SK-N-SH (cell line): Measurements from ENCODE around the gene PPM1F. TPM values are rescaled to one million over a fixed set of nuclear protein-coding genes. Genes with fewer than 3 reads are reported as not detected.

Experiments used
- CHD2 ChIP-seq: fragments of 150-350 bp; IDR thresholded peaks from 2 replicates; pipeline ENCODE4 v1.6.1; 2018; ENCODE audit warnings: low read length; ENCODE audit not compliant: partially characterized antibody
- ELF1 ChIP-seq: IDR thresholded peaks from 2 replicates; pipeline ENCODE4 v1.4.0; 2012
- EZH2phosphoT487 ChIP-seq: fragments of 200-600 bp; sonication (generic); IDR thresholded peaks from 2 replicates; pipeline ENCODE4 v1.6.1; 2017; ENCODE audit warnings: low read depth, mixed run types, mild to moderate bottlenecking, antibody characterized with exemption, moderate library complexity, borderline replicate concordance
- FOXJ3 ChIP-seq: sonication (generic); formaldehyde crosslinking; IDR thresholded peaks from 2 replicates; pipeline ENCODE4 v1.5.1; 2020; ENCODE audit warnings: mild to moderate bottlenecking, missing genetic modification reagents
- GATA2 ChIP-seq: sonication (generic); formaldehyde crosslinking; IDR thresholded peaks from 2 replicates; pipeline ENCODE4 v1.5.0; 2020; ENCODE audit warnings: mild to moderate bottlenecking, missing genetic modification reagents
- IRF3 ChIP-seq: fragments of 150-350 bp; IDR thresholded peaks from 2 replicates; pipeline ENCODE4 v1.6.1; 2016; ENCODE audit warnings: mild to moderate bottlenecking, low read depth, low read length
- JUND ChIP-seq: IDR thresholded peaks from 2 replicates; pipeline ENCODE4 v1.4.0; 2012
- MEF2A ChIP-seq: IDR thresholded peaks from 2 replicates; pipeline ENCODE4 v1.4.0; 2012; ENCODE audit warnings: low read depth, borderline replicate concordance
- MXI1 ChIP-seq: IDR thresholded peaks from 2 replicates; pipeline ENCODE4 v1.6.1; 2012; ENCODE audit warnings: mild to moderate bottlenecking, low read depth, low read length, improper control_type of control experiment
- NFIC ChIP-seq: IDR thresholded peaks from 2 replicates; pipeline ENCODE4 v1.4.0; 2012; ENCODE audit warnings: borderline replicate concordance
- NRF1 ChIP-seq: IDR thresholded peaks from 2 replicates; pipeline ENCODE4 v1.6.1; 2012; ENCODE audit warnings: low read depth, mild to moderate bottlenecking, low read length
- PBX3 ChIP-seq: IDR thresholded peaks from 2 replicates; pipeline ENCODE4; 2012
- POLR2AphosphoS5 ChIP-seq: IDR thresholded peaks from 2 replicates; pipeline ENCODE4 v1.6.1; 2012; ENCODE audit warnings: low read depth, low read length
- RCOR1 ChIP-seq: fragments of 150-350 bp; IDR thresholded peaks from 2 replicates; pipeline ENCODE4 v1.6.1; 2017; ENCODE audit warnings: antibody characterized with exemption, low read length
- RFX5 ChIP-seq: IDR thresholded peaks from 2 replicates; pipeline ENCODE4 v1.6.1; 2012; ENCODE audit warnings: mild to moderate bottlenecking, improper control_type of control experiment, low read length
- RXRA ChIP-seq: IDR thresholded peaks from 2 replicates; pipeline ENCODE4 v1.4.0; 2012; ENCODE audit warnings: low read depth, mild to moderate bottlenecking, borderline replicate concordance
- SIN3A ChIP-seq: IDR thresholded peaks from 2 replicates; pipeline ENCODE4 v1.6.1; 2012; ENCODE audit warnings: low read depth, mild to moderate bottlenecking, low read length, moderate library complexity, borderline replicate concordance
- TCF12 ChIP-seq: IDR thresholded peaks from 2 replicates; pipeline ENCODE4 v1.4.0; 2012
- TEAD4 ChIP-seq: IDR thresholded peaks from 2 replicates; pipeline ENCODE4 v1.4.0; 2012; ENCODE audit warnings: mild to moderate bottlenecking, borderline replicate concordance; ENCODE audit not compliant: insufficient read depth
- YY1 ChIP-seq: IDR thresholded peaks from 2 replicates; pipeline ENCODE4 v1.4.0; 2012; ENCODE audit warnings: low read depth, mild to moderate bottlenecking
- polyA plus RNA-seq, 3 experiments: library from polyadenylated mRNA; depleted of rRNA; stranded (reverse); fragments of >200 nt; gene quantifications; 2 replicates each; pipeline ENCODE4 v1.2.3, GENCODE V29; 2012
- TF ChIP-seq, protein P1 (sequence below): IDR thresholded peaks from 2 replicates; pipeline ENCODE4 v1.6.1; 2012; ENCODE audit warnings: mild to moderate bottlenecking, low read depth, low read length, moderate library complexity
- TF ChIP-seq, protein P2 (sequence below): IDR thresholded peaks from 2 replicates; pipeline ENCODE4 v1.4.0; 2012; ENCODE audit warnings: low read depth, borderline replicate concordance
- TF ChIP-seq, protein P3 (sequence below): IDR thresholded peaks from 2 replicates; pipeline ENCODE4 v1.4.0; 2012; ENCODE audit warnings: low read depth

PPM1F gene
- polyA plus RNA-seq, 1 of the 3 experiments (the other 2 are of a cell fraction), result 29.6 TPM

DNA sequence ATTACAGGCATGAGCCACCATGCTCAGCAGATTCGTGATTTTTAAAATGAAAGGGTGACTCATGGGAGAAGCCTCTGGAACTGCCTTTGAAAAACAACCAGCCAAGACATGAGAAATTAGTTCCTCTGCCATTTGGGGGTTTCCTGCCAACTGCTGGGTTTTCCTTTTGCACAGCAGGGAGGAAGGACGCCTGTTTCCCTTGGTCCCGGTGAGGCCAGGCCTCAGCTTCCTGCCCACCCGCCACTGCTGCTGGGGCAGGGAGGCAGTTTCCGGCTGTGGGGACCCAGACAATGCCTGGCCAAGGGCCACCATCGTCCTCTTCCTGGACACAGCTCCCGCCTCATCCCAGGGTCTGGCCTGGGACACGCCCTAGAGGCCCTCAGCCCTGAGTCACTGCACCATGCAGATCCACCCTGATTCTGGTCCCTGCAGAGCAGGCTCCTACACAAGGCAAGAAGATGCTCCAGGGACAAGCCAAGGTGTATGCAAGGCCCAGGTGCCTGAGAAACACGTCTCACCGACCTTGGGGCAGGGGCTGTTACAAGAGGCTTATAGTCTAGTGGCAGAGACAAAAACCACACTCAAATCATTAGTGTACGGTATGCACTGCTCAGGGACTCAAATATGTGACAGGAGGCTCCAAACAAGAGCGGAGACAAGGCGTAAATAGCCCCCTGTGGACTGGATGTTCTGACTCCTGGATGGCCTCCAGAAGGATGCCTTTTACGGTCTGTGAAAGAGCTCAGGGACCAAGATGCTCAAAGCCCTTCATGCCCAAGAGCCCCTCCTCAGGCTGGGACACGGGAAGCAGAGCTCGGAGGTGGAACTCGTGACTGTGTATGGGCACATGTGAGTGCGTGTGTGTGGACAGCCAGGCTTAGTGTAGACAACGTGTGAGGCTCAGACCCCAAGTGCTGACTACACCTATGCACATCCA is 10.0 kb downstream of the PPM1F start (continued):
- TF ChIP-seq IRF3, result no peak
- TF ChIP-seq TEAD4, result no peak
- no peak for TF ChIP-seq MEF2A
- TF ChIP-seq, protein P1, sequence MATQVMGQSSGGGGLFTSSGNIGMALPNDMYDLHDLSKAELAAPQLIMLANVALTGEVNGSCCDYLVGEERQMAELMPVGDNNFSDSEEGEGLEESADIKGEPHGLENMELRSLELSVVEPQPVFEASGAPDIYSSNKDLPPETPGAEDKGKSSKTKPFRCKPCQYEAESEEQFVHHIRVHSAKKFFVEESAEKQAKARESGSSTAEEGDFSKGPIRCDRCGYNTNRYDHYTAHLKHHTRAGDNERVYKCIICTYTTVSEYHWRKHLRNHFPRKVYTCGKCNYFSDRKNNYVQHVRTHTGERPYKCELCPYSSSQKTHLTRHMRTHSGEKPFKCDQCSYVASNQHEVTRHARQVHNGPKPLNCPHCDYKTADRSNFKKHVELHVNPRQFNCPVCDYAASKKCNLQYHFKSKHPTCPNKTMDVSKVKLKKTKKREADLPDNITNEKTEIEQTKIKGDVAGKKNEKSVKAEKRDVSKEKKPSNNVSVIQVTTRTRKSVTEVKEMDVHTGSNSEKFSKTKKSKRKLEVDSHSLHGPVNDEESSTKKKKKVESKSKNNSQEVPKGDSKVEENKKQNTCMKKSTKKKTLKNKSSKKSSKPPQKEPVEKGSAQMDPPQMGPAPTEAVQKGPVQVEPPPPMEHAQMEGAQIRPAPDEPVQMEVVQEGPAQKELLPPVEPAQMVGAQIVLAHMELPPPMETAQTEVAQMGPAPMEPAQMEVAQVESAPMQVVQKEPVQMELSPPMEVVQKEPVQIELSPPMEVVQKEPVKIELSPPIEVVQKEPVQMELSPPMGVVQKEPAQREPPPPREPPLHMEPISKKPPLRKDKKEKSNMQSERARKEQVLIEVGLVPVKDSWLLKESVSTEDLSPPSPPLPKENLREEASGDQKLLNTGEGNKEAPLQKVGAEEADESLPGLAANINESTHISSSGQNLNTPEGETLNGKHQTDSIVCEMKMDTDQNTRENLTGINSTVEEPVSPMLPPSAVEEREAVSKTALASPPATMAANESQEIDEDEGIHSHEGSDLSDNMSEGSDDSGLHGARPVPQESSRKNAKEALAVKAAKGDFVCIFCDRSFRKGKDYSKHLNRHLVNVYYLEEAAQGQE, result no peak
- peak; percentile 72 for TF ChIP-seq JUND
- no peak for TF ChIP-seq FOXJ3 (CRISPR knock-in tag)
- peak; percentile 57 for TF ChIP-seq NFIC
- TF ChIP-seq, protein P2, sequence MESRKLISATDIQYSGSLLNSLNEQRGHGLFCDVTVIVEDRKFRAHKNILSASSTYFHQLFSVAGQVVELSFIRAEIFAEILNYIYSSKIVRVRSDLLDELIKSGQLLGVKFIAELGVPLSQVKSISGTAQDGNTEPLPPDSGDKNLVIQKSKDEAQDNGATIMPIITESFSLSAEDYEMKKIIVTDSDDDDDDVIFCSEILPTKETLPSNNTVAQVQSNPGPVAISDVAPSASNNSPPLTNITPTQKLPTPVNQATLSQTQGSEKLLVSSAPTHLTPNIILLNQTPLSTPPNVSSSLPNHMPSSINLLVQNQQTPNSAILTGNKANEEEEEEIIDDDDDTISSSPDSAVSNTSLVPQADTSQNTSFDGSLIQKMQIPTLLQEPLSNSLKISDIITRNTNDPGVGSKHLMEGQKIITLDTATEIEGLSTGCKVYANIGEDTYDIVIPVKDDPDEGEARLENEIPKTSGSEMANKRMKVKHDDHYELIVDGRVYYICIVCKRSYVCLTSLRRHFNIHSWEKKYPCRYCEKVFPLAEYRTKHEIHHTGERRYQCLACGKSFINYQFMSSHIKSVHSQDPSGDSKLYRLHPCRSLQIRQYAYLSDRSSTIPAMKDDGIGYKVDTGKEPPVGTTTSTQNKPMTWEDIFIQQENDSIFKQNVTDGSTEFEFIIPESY, result no peak
- peak; percentile 85 for TF ChIP-seq PBX3
- TF ChIP-seq CHD2, result no peak
- no peak for TF ChIP-seq RCOR1
- no peak for TF ChIP-seq POLR2AphosphoS5
- TF ChIP-seq, protein P3, sequence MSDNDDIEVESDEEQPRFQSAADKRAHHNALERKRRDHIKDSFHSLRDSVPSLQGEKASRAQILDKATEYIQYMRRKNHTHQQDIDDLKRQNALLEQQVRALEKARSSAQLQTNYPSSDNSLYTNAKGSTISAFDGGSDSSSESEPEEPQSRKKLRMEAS, result 0 out of 2 replicates have a peak, but pooled peaks have one; percentile 43
- no peak for TF ChIP-seq RXRA
- TF ChIP-seq NRF1, result no peak
- TF ChIP-seq TCF12, result peak; percentile 46
- TF ChIP-seq YY1, result peak; percentile 55; the same call in 1 of the 2 replicates
- no peak for TF ChIP-seq GATA2
- no peak for TF ChIP-seq RFX5
- peak; percentile 52; the same call in 1 of the 2 replicates for TF ChIP-seq ELF1
- no peak for TF ChIP-seq EZH2phosphoT487
- no peak for TF ChIP-seq MXI1
- no peak for TF ChIP-seq SIN3A
